ENCODE measurements around the gene CEP97.

DNA sequence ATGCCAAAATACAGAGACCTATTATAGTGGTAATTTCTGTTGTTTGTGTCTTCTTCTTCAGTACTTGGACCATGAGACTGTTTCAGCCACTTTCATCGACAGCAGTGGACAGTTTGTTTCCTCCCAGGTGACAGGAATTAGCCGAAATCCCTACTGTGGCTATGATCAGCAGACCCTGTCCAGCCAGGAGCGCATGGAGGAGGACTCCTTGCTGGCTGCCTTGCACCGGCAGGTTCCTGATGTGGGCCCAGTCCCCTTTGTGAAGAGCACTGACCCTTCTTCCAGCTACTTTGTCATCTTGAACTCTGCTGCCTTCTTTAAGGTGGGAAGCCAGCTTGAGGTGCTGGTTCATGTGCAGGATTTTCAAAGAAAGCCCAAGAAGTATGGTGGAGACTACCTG is 76.8 kb downstream of the CEP97 start:
- TF ChIP-seq CTCF (IDR thresholded peaks at IDR 0.05) (no peak), POLR2A (IDR thresholded peaks at IDR 0.05) (no peak)

Data from adrenal gland (tissue), 5 donors.